GM18499 (cell line): ENCODE data around the gene LZTR1.
"Not testable (repeated sequence)": the region's sequence is repeated elsewhere in the genome, so short reads cannot be mapped to it uniquely, and the experiment has no call there.

ENCODE experiments used
- ATAC-seq: cut with Tn5 transposase; IDR thresholded peaks from one replicate; pipeline ENCODE4 v1.9.1; 2021; ENCODE audit warnings: moderate number of reproducible peaks; ENCODE audit not compliant: insufficient read depth, unreplicated experiment

Gene LZTR1

DNA sequence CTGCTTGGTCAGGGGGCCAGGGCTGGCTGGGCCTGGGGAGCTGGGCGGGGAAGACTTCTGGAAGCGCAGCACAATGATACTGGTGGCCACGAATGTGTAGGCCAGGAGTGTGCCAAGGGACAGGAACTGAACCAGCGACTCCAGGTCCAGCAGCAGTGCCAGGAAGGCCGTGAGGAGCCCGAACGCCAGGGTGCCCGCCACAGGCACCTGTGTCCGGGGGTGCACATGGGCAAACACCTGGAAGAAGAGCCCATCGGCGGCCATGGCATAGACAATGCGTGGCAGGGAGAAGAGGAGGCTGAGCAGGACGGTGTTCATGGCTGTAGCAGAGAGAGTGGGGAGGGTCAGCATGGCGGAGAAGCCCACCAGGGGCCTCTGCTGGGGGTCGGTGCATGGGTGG, 47.9 kb downstream of the LZTR1 start:
- ATAC-seq: no peak

DNA sequence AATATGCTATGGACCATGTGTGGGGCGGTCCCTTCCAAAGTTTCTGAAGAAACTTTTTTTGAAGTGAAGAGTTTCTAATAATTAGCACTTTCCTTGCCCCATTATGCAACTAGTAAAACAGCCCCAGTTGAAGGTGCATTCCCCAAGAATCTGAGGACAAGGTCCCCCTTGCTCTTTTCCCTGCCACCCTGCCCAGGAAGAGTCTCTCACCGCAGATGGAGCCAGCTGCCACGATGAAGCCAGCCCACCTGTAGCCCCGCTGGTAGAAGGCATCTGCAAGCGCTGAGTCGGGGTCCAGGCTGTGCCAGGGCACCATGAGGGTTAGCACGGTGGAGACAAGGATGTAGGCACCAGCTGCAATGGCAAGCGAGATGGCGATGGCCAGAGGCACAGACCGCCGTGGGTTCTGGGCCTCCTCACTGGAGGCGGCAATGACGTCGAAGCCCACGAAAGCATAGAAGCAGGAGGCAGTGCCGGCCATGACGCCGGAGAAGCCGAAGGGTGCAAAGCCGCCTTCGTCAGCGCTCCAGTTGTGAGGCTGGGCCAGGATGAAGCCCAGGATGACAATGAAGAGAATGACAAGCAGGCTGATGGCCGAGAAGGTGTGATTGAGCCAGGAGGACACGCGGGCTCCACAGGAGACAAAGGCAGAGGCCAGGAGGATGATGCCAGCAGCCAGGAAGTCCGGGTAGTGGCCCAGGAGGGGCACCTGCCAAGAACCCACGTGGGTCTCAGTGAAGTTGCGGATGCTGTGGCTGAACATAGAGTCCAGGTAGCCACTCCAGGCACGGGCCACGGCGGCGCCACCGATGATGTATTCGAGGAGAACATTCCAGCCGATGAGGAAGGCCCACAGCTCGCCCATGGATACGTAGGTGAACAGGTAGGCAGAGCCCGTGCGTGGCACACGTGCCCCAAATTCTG, 48.8 kb downstream of the LZTR1 start:
- no peak for ATAC-seq

DNA sequence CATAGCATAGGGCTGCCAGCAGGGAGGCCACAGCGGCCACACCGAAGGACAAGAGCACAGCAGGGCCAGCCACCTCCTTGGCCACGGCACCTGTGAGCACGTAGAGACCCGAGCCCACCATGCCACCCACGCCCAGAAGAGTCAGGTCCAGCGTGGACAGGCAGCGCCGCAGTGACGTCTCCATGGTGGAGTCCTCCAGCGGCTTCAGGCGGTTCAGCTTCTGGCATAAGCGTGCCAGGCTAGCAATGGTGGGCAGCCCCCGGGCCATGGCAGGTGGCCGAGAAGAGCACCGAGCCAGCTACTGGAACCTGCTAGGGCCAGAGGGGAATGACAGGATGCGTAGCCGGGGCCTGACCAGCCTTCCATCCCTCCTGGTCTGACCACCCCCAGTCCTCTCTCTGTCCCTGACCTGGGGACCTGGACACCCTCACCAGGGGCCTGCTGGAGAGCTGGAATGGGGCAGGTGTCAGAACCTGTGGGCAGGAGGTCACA, 49.5 kb downstream of the LZTR1 start:
- ATAC-seq: no peak

DNA sequence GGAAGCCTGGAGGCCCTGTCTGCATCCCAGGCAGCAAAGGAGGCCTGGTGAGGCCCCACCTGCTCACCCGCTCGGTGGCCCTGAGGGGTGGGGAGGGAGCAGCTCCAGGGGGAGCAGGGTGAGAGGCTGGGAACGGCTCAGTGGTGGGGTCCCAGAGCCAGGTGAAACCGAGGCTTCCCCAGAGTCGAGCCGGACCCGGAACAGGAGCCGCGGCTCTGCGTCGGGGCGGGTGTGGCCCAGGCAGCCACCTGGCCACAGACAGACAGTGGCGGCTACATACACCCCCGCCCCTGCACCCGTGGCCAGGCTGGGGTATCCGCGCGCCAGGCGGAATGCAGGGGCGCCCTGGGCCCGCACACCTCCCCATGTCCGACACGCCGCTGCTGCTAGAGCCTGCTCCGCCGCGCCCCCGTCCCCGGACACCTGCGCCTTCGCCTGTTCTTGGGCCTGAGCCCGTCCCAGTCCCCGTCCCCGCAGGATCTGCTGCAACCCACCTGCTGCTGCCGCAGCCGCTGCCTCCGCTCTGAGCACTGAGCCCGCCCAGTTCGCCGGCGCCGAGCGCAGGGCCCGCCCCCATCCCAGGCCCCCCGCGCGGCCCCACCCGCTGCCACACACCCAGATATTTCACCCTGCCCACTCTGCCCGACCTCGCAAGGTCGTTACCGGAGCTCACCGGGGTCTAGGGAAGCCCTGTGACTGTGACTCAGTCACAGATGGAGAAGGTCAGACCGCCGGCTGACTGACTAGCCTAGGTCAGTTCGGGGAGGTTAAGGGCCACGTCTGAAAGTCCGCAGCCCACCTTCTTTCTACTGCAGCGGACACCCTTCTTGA, 50.2 kb downstream of the LZTR1 start, which contains the start of gene SLC7A4:
TSS of gene SLC7A4 (minus strand) at position 525 of the 831 bp plus-strand sequence. CDS start 749 bp downstream, outside the sequence.
- no peak for ATAC-seq

DNA sequence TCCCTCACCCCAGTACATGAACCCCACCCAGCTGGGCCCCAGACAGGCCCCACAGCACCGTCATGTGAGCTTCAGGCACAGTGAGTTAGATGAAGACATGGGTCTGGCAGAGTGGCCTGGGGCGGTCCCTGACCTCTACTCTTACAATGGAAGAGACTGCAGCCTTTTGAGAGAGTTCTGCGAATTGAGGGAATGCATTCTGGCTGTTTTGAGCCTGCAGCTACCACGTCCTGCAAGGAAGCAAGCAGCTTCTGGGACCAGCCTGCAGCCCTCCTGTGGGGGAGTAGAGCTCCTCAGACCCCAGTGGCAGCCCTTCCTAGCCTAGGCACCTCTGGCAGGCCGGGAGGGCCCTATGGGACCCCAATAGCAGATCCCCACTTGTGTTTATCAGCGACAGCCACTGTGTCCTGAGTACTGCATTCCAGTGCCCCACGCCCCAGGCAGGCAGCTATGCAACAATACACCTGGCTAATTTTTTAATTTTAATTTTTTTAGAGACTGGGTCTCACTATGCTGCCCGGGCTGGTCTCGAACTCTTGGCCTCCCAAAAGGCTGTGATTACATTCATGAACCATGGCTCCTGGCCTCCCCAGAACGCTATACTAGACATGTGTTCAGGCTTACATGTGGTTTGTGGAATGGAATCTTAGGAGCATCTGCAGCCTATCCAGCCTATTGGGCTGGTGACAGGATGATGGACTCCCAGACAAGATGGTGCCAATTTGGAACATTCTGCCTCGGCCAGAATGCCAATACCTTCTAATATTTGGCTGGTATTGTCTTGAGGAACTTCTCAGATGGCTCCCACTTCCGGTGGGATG, 51.0 kb downstream of the LZTR1 start:
- ATAC-seq: no peak

DNA sequence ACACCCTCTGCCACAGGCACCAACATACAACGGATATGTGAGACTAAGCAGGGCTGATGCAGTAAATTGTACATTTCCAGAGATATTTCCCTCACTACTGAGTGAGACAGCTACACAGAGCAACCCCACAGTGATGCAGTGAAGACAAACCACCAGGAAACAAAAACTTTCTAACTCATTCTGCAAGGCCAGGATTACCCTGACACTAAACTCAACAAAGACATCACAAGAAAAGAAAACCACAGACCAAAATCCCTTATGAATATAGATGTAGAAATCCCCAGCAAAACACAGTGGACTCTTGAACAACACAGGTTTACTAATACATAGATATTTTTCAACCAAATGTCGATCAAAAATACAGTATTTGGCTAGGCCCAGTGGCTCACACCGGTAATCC, 51.8 kb downstream of the LZTR1 start:
- no peak for ATAC-seq

DNA sequence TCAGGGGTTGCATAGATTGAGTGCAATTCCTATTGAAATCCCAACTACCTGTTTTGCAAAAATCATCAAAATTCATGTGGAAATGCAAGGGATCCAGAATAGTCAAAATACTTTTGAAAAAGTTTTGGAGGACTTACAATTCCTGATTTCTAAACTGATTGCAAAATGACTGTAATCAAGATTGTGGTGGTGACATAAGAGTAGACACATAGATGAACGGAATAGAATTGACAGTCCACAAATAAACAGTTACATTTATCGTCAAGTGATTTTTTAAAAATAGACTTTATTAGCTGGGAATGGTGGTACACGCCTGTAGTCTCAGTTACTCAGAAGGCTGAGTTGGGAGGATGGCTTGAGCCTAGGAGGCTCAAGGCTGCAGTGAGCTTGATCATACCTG, 52.9 kb downstream of the LZTR1 start:
- ATAC-seq: no peak

DNA sequence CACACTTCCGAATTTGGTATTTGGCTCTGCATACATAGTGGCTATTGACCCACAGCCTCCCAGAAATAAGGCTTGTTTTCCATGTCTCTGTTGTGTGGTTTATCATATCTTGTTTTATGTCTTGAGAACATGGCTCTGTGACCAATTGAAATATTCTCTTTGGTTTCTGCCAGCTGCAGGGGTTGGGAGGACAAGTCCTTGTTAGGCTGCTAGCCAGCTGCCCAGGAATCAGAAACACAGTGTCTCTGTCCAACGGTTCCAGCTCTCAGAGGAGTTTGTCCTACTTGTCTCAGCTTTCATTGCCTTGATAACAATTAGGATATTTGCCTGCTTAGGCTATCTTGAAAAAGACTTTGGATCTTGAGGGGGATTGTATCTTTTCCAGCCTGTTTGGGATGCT, 56.3 kb downstream of the LZTR1 start:
- no peak for ATAC-seq

DNA sequence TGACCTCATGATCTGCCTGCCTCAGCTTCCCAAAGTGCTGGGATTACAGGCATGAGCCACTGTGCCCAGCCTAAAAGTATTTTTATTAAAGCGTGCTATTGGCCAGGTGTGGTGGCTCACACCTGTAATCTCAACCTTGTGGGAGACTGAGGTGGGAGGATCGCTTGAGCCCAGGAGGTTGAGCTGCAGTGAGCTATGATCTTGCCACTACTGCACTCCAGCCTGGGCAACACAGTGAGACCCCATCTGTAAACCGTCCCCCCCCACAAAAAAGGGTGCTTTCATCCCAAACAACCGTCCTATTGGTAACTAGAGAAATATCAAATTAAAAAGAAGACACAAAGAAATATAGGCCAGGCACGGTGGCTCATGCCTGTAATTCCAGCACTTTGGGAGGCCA, 57.1 kb downstream of the LZTR1 start:
- ATAC-seq: not testable (repeated sequence)

DNA sequence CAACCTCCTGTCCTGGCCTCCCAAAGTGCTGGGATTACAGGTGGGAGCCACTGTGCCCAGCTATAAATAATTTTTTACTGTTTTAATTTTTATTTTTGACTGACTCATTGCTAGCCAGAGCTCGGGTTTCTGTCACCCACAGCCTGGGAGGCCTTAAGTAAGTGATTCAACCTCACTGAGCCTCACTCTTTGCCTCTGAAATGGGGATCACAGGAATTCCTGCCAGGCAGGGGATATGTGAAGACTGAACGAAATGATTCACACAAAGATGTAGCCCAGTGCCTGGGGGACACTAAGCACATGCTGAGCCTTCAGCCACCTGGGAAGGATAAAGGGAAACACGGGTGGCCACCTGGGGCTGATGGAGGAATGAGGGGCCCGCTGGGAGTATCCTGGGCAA, 59.8 kb downstream of the LZTR1 start:
- no peak for ATAC-seq

DNA sequence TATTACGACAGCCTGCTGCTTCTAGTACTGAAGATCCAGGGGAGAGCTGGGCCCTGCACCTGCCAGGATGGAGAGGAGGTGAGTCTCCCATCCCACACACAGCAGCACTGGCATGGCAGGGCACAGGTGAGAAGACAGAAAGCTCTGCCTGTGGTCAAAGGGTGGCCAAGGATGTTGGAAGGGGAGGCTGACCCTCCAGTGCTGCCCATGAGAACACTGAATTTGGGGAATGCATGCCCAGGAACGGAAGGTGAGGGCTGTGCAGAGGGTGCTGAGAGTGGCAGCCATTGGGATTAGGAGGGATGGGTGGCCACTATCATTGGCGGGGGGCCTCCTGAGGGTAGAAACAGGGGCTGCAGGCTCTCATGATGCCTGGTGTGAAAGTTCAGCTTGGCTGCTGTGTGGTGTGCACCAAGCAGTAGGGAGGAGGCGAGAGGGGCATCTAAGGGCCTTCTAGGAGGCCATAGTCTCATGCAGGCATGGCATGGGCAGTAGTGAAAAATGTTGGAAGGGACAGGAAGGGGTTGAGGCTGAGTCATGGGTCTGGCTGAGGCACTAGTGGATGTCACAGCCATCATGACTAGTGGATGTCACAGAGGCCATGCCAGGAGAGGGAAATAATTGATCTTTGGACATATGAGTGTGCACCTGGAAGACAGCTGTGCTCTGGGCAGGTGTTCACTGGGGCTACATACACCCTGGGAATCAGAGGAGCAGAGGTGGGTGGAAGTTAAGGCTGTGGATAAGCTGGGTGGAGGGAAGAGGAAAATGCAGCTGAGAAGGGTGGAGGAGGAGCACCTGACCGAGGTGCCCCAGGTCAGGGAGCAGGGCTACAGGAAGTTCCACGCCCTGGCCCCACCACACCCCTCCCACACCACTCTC, 61.1 kb downstream of the LZTR1 start:
- no peak for ATAC-seq

DNA sequence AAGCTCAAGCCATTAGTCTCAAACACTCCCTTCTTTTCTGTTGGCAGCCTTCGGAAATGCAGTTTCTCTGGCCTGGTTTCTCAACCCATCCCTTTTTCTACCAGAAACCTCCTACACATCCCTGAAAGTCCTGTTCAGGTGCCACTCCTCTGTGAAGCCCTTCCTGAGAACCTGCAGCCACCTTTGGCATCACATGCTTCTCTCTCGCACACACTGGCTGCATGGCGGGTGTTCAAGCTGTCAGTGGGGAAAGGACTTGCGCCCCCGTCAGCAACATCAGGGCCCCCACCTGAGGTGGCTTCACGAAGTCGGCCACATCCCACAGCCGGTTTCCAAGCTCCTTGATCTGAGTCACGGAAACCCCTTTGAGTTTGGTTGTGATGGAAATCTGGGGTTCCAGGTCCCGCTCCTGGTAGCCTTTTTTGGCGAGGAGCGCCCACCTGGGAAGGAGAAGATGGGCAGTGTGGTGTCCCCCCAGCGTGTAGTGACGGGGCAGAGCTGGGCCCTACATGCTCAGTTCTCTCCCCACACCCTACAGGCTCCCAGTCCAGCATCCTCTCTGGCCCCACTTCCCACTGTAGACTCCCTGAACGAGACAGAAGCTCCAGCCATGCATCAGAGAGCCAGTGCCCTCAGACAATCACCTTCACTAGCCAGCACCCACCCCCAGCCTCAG, 61.9 kb downstream of the LZTR1 start:
- no peak for ATAC-seq

DNA sequence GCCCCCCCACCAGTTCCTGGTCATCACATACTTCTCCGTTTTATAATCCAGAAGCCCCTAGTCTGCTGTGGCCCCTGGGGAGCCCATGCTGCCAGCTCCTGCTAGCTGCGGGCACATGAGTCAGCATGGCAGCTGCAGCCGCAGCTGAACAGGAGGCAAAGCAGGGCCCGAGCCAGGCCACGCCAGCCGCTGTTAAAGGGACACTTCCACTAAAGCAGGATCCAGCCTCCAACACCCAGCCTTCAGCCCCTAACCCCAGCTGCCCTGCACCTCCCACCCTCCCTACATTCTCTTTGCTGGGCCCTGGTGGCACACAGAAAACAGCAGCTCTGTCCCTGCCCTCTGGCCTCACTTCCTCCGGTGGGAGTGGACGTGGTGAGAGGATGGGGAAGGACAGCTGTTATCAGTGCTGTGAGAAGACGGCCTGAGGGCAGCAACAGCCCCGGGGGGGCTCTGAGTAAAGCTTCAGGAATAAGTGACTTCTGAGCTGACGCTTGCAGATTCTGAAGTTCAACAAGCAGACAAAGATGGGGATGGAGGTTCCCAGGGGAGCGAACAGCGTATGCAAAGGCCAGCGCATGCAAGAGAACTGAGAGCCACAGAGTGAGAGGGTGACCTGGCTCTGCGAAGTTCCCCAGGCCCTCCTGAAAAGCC, 63.0 kb downstream of the LZTR1 start:
- no peak for ATAC-seq

DNA sequence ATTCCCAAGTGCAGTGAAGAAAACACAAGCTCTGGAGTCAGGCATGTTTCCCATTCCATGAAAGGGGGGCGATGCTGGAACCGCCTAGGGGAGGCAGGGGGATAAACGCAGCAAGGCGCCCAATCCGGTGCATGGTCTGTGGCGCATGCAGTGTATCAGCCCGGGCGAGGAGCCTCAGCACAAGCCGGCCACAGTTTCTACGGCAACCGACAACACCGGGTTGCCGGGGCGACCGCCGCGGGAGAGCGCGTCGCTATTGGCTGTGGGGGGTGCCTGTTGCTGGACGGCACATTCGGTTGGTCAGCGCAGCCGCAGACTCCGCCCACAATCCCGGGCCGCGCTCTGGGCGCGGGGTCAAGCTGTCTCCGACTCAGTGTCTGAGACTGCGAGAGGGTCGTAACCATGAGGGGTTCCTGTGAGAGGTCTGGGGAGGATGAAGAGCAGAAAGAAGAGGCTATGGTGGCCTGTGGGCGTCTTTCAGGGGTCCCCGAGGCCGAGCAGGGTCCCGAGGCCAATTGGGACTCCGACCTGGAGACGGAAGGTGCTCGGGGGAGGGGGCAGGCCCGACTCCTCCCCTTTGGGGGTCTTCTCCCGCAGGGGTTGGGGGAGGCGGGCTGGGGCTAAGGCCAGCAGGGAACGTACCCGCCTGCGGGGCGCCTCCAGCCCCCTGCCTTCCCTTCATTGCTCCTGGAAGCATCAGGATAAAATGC, 63.6 kb downstream of the LZTR1 start, which contains the start of gene LRRC74B:
TSS of gene LRRC74B (plus strand) at position 362 of the 710 bp plus-strand sequence. CDS start at position 403, 41 bp downstream.
- no peak for ATAC-seq

DNA sequence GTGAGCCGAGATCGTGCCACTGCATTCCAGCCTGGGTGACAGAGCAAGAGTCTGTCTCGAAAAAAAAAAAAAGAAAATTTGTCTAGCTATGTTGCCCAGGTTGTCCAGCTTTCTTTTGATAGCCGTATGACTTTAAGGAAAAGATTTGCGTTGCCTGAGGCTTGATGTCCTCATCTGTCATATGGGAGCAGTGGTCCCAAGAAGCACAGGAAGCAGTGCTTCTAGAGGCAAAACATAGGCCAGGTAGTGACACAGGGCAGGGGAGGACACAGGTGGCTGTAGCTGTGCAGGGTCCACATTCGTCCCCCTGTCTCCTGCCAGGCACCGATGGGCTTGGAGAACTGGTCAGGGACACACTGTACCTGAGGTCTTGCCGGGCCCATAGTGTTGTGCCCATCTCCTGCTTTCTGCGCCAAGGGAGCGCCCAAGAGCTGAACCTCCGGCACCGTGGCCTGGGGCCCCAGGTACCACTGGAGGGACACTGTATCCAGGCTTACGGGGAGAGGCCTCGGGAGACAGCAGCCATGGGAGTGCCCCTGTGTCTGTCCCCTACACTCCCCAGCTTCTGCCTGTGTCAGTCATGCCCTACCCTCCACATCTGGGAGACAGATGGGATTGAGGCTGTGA, 65.1 kb downstream of the LZTR1 start:
- no peak for ATAC-seq

DNA sequence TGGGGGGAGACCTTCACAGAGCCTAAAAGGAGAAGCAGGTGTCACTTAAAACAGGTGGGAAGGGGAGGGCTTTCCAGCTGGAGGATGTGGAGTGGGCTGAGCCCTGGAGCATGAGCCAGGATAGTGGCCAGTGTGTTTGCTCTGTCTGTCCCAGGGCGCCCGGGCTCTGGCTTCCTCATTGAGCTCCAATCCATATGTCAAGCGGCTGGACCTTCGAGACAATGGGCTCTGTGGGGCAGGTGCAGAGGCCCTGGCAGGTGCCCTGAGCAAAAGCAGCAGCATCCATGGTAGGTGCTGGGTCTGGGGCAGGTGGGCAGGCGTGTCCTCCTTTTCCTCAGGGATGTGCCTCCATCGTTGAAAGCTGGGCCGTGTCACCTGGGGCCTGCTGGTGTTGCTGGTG, 65.6 kb downstream of the LZTR1 start:
- no peak for ATAC-seq

DNA sequence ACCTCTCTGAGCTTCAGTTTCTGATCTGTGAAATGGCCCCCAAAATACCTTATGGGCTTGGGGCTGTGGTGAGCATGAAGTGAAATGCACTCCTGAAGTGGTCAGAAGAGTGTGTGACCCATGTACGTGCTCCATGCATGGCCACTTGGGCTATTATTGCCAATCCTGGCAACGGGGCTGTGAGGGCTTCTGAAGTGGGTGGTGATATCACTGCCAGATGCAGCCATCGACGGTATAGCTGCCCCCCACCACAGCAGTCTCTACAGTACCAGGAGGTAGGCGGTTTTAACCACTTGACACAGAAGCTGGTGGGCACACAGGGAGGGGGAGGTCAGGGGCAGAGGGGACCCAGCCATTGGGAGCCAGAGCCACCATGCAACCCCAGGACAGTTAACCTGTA, 66.4 kb downstream of the LZTR1 start:
- ATAC-seq: not testable (repeated sequence)
